Mucosa of rectum (tissue), 2 donors: ENCODE measurements around the gene PRSS27.
"Not testable (repeated sequence)": the region's sequence is repeated elsewhere in the genome, so short reads cannot be mapped to it uniquely, and the experiment has no call there.

Experiments
- H3K27ac ChIP-seq, 2 donors: one replicate each; pipeline ENCODE4 v1.7.0; 2013; ENCODE audit warnings: inconsistent platforms in 2 of 2, low read depth in 2 of 2, low read length in 2 of 2
- H3K27me3 ChIP-seq, 2 donors: one replicate each; pipeline ENCODE4 v1.7.0; 2013; ENCODE audit warnings: low read length in 2 of 2; ENCODE audit not compliant: control insufficient read depth in 2 of 2, insufficient read depth in 2 of 2
- H3K36me3 ChIP-seq, 2 donors: one replicate each; pipeline ENCODE4 v1.7.0; 2013; ENCODE audit warnings: low read length in 2 of 2; ENCODE audit not compliant: control insufficient read depth in 2 of 2, insufficient read depth in 2 of 2
- H3K4me1 ChIP-seq, 2 donors: one replicate each; pipeline ENCODE4 v1.7.0; 2013; ENCODE audit warnings: low read length in 2 of 2, mild to moderate bottlenecking in 1 of 2; ENCODE audit not compliant: control insufficient read depth in 2 of 2, insufficient read depth in 2 of 2
- H3K4me3 ChIP-seq, 2 donors: one replicate each; pipeline ENCODE4 v1.7.0; 2013; ENCODE audit warnings: low read length in 2 of 2
- H3K9ac ChIP-seq, 2 donors: one replicate each; pipeline ENCODE4 v1.7.0; 2013; ENCODE audit warnings: low read length in 2 of 2, low read depth in 1 of 2, mild to moderate bottlenecking in 1 of 2
- H3K9me3 ChIP-seq, 2 donors: one replicate each; pipeline ENCODE4 v1.7.0; 2013; ENCODE audit warnings: low read length in 2 of 2; ENCODE audit not compliant: control insufficient read depth in 2 of 2
- donor health status: healthy.
- donor health status: Normal muscosa, but diverticular disease.

Gene PRSS27

DNA sequence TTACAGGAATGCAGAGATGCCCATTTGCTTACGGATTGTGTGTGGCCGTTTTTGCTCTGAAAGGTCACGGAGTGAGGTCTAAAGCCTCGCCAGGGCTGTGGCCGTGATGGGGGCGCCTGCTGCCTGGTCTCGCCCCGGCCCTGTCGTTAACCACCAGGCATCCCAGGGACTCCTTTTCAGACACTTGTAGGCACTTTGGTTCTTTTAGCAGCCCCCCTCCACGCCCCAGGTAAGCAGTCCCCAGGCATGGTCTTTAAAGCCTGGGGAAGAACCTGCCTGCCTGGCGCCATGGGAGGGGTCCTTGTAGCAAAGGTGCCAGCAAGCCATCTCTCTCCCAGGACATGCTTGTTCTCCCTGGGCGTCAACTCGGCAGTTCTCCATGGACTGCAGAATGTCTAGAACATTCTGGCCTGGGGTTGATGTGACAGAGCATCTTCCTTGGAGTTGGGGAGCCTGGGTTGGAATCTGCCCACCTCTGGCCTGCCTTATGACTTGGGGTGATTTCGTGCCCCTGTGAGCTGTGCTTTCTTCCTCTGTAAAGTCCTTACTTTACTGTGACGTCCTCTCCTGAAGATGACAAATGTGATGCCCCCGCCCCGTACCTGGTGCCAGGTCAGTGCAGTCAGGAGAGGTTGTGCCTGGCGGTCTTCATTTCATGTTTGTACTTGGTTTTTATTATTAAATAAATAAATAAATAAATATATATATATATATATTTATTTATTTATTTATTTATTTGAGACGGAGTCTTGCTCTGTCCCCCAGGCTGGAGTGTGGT lies 32.3 kb downstream of the PRSS27 start:
- no peaks in the 10 kb centered on the region for H3K9me3 ChIP-seq
- peaks cover 12 to 13% of the 10 kb centered on the region in 2 donors for H3K36me3 ChIP-seq
- no peak overlapping the region for H3K9ac ChIP-seq
- H3K4me3 ChIP-seq = peak overlapping the region in 1 of 2 donors; percentile 60
- no peaks in the 10 kb centered on the region for H3K27me3 ChIP-seq
- peaks cover 7 to 10% of the 10 kb centered on the region in 2 donors for H3K4me1 ChIP-seq
- peak overlapping the region in 1 of 2 donors; percentile 77 for H3K27ac ChIP-seq

DNA sequence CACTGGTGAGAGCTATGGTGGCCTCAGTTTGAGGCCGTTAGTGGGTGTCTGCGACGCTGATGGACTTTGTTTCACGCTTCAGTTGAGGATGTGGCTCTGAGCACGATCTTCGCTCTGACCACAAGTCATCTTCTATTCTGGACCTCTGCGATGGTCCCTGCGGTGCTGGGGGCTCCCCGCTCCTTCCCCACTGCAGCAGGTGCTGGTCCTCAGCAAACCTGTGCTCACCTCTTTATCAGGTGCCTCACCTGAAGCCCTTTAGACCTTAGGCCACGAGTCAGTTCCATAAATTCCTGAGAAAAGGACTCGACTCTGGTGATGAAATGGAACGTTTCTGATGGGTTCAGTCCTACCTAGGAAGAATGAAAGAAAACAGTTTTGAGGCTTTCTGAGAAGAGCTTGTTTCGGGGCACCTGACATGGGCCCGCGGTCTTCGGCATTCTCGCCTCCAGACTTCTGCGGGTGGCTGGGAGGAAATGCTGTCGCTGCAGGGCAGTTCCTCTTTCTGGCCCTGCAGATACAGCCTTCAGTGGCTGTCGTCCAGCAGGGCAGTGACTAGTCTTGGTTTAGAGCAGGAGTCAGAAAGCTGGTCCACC lies 33.0 kb downstream of the PRSS27 start:
- peaks cover 4 to 10% of the 10 kb centered on the region in 2 donors for H3K4me1 ChIP-seq
- H3K27me3 ChIP-seq = no peaks in the 10 kb centered on the region
- H3K36me3 ChIP-seq = peaks cover 9 to 10% of the 10 kb centered on the region in 2 donors
- no peaks in the 10 kb centered on the region for H3K9me3 ChIP-seq
- H3K4me3 ChIP-seq = peak overlapping the region in 1 of 2 donors; percentile 60
- H3K9ac ChIP-seq = peak overlapping the region in 1 of 2 donors; percentile 41
- peak overlapping the region; percentile 25 to 77 for H3K27ac ChIP-seq

DNA sequence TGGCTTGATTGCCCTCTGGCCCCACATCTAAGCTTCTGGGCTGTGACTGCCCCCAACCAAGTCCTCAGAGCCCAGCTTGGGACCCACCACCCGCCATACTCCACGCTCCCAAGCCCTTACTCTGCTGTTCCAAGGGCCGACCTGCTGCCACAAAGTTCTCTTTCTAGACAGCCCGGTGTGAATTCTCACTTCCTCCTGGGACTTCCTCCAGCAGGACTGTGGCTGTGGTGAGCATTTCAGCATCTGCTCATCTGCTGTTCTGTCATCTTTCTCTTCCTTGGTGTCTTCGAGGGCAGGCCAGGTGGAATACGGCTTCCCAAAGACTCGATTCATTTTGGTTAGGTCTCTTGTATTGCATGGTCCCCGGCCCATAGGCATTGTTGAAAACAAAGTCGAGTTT lies 33.9 kb downstream of the PRSS27 start:
- H3K4me1 ChIP-seq = peaks cover 9 to 18% of the 10 kb centered on the region in 2 donors
- H3K9me3 ChIP-seq, H3K9ac ChIP-seq, H3K27ac ChIP-seq, H3K27me3 ChIP-seq, H3K36me3 ChIP-seq, H3K4me3 ChIP-seq: not testable (repeated sequence)

DNA sequence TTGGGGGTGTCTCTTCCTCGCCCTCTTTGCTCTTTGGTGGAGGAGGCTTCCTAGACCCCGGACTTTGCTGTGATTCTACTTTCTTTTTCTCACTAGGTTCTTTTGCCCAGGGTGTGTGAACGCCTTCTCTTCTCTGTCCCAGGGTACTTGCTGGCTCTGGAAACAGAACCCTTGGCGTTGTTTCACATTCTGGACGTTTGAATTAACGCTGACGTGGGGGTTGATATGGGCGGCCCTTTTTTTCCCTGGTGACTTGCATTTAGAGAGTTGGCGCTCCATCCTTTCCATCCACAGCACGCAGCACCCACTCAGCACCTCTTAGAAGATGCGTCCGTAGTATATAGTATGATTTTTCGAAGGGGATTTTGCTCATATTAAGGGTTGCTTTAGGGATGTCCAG lies 37.0 kb downstream of the PRSS27 start:
- H3K4me1 ChIP-seq = peaks cover 11 to 29% of the 10 kb centered on the region in 2 donors
- H3K27ac ChIP-seq = peak overlapping the region; percentile 87 to 91
- not testable (repeated sequence) for H3K27me3 ChIP-seq, H3K36me3 ChIP-seq, H3K9me3 ChIP-seq
- peak overlapping the region; percentile 80 to 98 for H3K9ac ChIP-seq
- H3K4me3 ChIP-seq = peak overlapping the region; percentile 89 to 98

DNA sequence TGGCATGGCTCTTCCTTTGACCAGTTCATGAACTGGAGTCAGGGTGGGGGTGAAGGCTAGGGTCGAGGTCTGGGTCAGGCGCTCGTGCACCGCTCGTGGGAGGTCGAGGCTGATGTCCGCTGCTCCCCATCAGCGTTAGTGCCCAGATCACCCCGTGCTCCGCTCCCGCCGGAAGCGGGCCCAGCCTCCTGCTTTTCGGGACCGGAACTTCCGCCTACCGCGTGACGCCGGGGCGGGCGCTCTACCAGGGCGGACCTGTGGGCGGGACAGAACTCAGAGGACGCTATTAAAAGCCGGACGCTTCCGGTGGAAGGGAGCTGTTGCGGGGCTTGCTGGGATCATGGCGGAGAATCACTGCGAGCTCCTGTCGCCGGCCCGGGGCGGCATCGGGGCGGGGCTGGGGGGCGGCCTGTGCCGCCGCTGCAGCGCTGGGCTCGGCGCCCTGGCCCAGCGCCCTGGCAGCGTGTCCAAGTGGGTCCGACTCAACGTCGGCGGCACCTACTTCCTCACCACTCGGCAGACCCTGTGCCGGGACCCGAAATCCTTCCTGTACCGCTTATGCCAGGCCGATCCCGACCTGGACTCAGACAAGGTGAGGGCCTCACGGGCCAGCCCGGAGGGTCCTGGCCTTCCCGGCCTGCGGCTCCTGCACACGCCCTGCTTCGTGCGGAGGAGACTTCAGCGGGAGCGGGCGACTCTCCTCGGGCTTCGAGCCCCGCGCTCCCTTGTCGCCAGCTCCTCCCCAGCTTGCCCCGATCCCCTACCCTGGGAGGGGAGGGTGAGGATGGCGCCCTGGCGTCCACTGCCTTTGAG lies 37.6 kb downstream of the PRSS27 start, which contains the start of gene KCTD5:
Gene KCTD5, plus strand, starts transcription at position 315 of the 813 bp plus-strand sequence. Its CDS starts 26 bp downstream, at position 341.
- Histone ChIP-seq H3K4me1 (peaks cover 8 to 27% of the 10 kb centered on the region in 2 donors), H3K27ac (peak within 1 kb of the TSS; percentile 87 to 91), H3K36me3 (no peaks in the 10 kb centered on the region), H3K9me3 (no peaks in the 10 kb centered on the region), H3K9ac (peak within 1 kb of the TSS; percentile 80 to 98), H3K27me3 (no peaks in the 10 kb centered on the region), H3K4me3 (peak within 1 kb of the TSS; percentile 89 to 98)

DNA sequence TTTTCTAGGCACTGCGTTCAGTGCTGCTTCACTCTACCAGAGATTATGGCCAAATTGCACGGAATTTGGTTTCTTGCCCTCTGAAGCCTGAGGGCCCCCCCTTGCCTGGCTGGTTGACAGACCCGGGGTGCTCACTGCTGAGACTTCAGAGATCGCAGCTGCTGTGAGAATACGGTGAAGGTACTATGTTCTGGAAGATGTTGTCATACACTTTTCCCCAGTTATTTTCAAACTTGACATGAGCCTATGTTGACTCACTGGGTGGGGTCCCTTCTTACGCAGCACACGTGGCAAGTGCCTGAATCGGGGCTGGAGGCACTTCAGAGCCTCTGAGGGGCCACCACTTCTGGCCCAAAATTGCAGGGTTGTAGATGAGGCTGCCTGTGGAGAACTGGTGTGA lies 39.7 kb downstream of the PRSS27 start:
- not testable (repeated sequence) for H3K9ac ChIP-seq, H3K36me3 ChIP-seq, H3K4me3 ChIP-seq, H3K9me3 ChIP-seq, H3K27me3 ChIP-seq
- H3K27ac ChIP-seq = peak overlapping the region; percentile 87 to 91
- peaks cover 7 to 21% of the 10 kb centered on the region in 2 donors for H3K4me1 ChIP-seq

DNA sequence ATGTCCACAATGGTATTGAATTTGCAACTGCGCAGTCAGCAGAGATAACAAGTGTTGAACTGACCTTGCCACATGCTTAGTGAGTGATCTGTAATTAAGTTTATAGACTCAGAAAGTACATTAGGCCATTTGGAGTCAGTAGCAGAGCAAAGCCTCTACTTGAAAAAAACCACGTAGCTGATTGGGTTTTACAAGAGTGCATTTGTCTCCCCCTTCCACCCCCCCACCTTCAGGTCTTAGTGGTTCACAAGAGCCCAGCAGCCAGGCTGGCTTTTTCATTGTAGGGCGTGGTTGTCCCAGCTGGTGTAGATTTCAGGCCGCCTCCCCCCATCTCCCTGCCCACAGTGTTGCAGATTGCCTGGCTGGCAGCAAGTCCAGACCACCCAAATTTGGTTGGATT lies 40.1 kb downstream of the PRSS27 start:
- not testable (repeated sequence) for H3K27me3 ChIP-seq, H3K36me3 ChIP-seq, H3K9me3 ChIP-seq
- H3K9ac ChIP-seq = peak overlapping the region in 1 of 2 donors; percentile 38
- peak overlapping the region in 1 of 2 donors; percentile 30 for H3K4me3 ChIP-seq
- H3K4me1 ChIP-seq = peaks cover 7 to 21% of the 10 kb centered on the region in 2 donors
- peak overlapping the region; percentile 87 to 91 for H3K27ac ChIP-seq

DNA sequence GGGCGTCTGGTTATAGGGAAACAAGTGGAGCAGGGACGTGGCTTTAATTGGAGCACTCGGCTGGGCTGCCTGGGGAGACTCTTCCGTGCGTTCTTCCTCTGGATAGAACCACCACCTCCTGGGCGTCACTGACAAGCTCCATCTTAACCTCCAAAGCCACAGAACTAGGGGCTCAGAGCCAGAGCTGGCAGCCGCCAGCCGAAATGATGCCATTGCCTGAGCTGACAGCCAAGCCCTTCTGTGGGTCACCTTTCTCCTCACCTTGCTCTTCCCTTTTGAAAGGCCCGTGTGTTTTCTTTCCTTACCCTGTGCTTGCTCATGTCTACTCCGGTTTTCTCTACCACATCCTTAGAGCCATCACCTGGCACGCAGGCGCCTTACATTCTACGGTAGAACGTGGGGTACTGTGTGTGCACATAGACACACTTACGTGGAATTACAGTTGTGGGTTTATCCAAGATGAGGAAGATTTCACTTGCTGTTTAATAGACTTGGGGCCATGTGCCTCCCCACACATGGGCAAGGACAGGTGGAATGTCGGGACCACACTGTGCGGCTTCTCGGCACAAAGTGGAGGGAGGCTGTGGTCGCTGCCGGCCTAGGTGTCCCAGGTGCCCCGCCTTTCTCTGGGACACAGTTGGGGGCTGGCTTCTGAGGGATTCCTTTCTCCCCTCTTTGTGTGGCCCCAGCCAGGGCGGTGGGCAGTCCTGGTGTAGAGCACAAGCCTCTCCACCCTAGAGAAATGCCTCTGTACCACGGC lies 41.6 kb downstream of the PRSS27 start:
- H3K27ac ChIP-seq, H3K27me3 ChIP-seq, H3K36me3 ChIP-seq, H3K9ac ChIP-seq, H3K4me3 ChIP-seq, H3K9me3 ChIP-seq: not testable (repeated sequence)
- peaks cover 11 to 25% of the 10 kb centered on the region in 2 donors for H3K4me1 ChIP-seq

DNA sequence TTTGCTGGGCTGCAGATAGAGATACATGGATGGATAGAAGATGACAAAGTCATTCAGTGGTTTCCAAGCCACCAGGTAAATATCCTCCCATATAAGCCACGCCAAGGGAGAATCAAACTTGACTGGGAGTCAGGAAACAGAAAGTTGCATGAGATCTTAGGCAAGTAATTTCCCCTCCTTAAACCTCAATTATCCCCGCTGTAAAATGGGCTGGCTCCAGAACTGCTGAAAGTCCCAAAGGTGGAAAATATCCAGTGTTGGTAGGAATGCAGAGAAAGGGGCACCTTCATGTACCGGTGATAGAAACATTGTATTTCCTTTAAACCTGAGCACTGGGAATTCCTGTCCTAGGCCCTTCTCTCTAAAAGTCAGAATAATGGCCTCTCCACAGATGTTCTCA lies 43.1 kb downstream of the PRSS27 start:
- not testable (repeated sequence) for H3K36me3 ChIP-seq, H3K27me3 ChIP-seq, H3K27ac ChIP-seq, H3K9ac ChIP-seq, H3K9me3 ChIP-seq, H3K4me3 ChIP-seq
- H3K4me1 ChIP-seq = peaks cover 14 to 29% of the 10 kb centered on the region in 2 donors
